Gastroesophageal sphincter (tissue), 4 donors: ENCODE measurements around the gene SIRT2. TPM values are rescaled to one million over a fixed set of nuclear protein-coding genes. Genes with fewer than 3 reads are reported as not detected.

Experiments used
- ATAC-seq: fragments of 150-250 bp; one replicate; pipeline ENCODE4 v1.9.1; 2016; ENCODE audit warnings: mild to moderate bottlenecking, moderate library complexity
- H3K27ac ChIP-seq, 4 donors: fragments of 200-600 bp; sonication (generic) in 3 of 4; 1 replicate in 3 of 4; 2 replicates in 1 of 4; pipeline ENCODE4 v1.5.1; 2016 to 2019
- H3K27me3 ChIP-seq: fragments of 200-600 bp; sonication (generic); one replicate; pipeline ENCODE4 v1.5.1; 2019
- H3K36me3 ChIP-seq, 2 donors: fragments of 200-600 bp; sonication (generic); one replicate each; pipeline ENCODE4 v1.5.1; 2019; ENCODE audit warnings: control low read depth in 1 of 2
- H3K4me1 ChIP-seq, 3 donors: fragments of 200-600 bp; sonication (generic); 1 replicate in 2 of 3; 2 replicates in 1 of 3; pipeline ENCODE4 v1.5.1; 2016 to 2019; ENCODE audit warnings: control low read depth in 2 of 3
- H3K4me3 ChIP-seq, 2 donors: fragments of 200-600 bp; sonication (generic); one replicate each; pipeline ENCODE4 v1.5.1; 2019; ENCODE audit warnings: mild to moderate bottlenecking in 1 of 2, moderate library complexity in 1 of 2
- H3K9me3 ChIP-seq, 3 donors: fragments of 200-600 bp; sonication (generic); one replicate each; pipeline ENCODE4 v1.5.1; 2017 to 2019; ENCODE audit warnings: control low read depth in 2 of 3
- CTCF ChIP-seq, 4 experiments: fragments of 200-600 bp in 2 of 4; fragments of 450-650 bp in 2 of 4; sonication (generic) in 1 of 4; IDR thresholded peaks; one replicate each; pipeline ENCODE4 v1.5.1; 2017 to 2019; ENCODE audit warnings: antibody characterized with exemption in 4 of 4, mild to moderate bottlenecking in 2 of 4, moderate library complexity in 2 of 4
- EP300 ChIP-seq: sonication (generic); formaldehyde crosslinking; IDR thresholded peaks from one replicate; pipeline ENCODE4 v1.6.1; 2017; ENCODE audit warnings: antibody characterized with exemption, mild to moderate bottlenecking
- POLR2A ChIP-seq, 2 donors: fragments of 450-650 bp; IDR thresholded peaks; one replicate each; pipeline ENCODE4 v1.6.1; 2017; ENCODE audit warnings: antibody characterized with exemption in 2 of 2, mild to moderate bottlenecking in 2 of 2, moderate library complexity in 1 of 2
- POLR2AphosphoS5 ChIP-seq: sonication (generic); formaldehyde crosslinking; IDR thresholded peaks from one replicate; pipeline ENCODE4 v1.6.1; 2017; ENCODE audit warnings: antibody characterized with exemption
- WGBS, 2 donors: methylation state at CpG; one replicate each; pipeline ENCODE4 v1.1.5; 2018; ENCODE audit warnings: low coverage in 1 of 2; 5-methylcytosine and 5-hydroxymethylcytosine counted together
- total RNA-seq, 4 donors: library from RNA; depleted of rRNA; stranded (reverse); fragments of >200 nt; gene quantifications; one replicate each; pipeline ENCODE4 v1.1.0, GENCODE V29; 2016

SIRT2 gene
- total RNA-seq, 4 donors from 2014 or later, result 73.9 to 106 (median 80.5) TPM

- Histone ChIP-seq H3K27ac (no peak overlapping the region), H3K4me1 (peaks cover 0 to 4% (median 0%) of the 10 kb centered on the region in 3 donors), H3K4me3 (no peak overlapping the region), H3K27me3 (peaks cover 19% of the 10 kb centered on the region), H3K36me3 (peaks cover 0 to 16% of the 10 kb centered on the region in 2 donors), H3K9me3 (no peaks in the 10 kb centered on the region)
- 86 to 100% methylated on average over 1 to 4 of the region's 44 CpGs for WGBS, 2 donors
- no peak for ATAC-seq
- no peak for TF ChIP-seq POLR2A (IDR thresholded peaks at IDR 0.05)
- no peak for TF ChIP-seq POLR2AphosphoS5
- no peak for TF ChIP-seq CTCF (IDR thresholded peaks at IDR 0.05)
- TF ChIP-seq EP300, result no peak
Observed at GRCh38 chr19:38915329-38916321, 16.2 kb upstream of the SIRT2 start.

DNA sequence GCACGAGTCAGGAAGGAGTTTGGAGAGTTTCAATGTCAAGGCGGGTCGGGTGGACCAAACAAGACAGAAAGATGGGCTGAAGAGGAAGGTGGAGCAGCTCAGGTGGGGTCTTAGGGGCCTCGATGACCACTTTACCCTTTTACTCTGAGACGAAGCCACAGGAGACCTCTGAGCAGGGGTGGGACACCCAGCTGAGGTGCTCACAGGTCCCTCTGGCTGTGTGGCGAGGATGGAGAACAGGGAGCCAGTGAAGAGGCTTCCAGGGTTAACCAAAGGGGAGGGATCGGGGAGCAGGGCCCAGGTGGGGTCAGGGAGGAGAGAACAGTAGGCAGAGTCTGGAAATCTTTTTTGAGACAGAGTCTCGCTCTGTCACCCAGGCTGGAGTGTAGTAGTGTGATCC, 14.5 kb upstream of the SIRT2 start:
- TF ChIP-seq CTCF (IDR thresholded peaks at IDR 0.05) (no peak), POLR2AphosphoS5 (no peak), POLR2A (IDR thresholded peaks at IDR 0.05) (no peak), EP300 (no peak)
- ATAC-seq, result no peak
- H3K4me1 ChIP-seq, result peaks cover 0 to 4% (median 0%) of the 10 kb centered on the region in 3 donors
- H3K27me3 ChIP-seq, result peaks cover 22% of the 10 kb centered on the region
- no peak overlapping the region for H3K27ac ChIP-seq
- WGBS, 2 donors, result 89 to 100% methylated on average over 1 to 7 of the region's 8 CpGs
- no peaks in the 10 kb centered on the region for H3K9me3 ChIP-seq
- H3K36me3 ChIP-seq, result peaks cover 0 to 16% of the 10 kb centered on the region in 2 donors
- H3K4me3 ChIP-seq, result no peak overlapping the region

DNA sequence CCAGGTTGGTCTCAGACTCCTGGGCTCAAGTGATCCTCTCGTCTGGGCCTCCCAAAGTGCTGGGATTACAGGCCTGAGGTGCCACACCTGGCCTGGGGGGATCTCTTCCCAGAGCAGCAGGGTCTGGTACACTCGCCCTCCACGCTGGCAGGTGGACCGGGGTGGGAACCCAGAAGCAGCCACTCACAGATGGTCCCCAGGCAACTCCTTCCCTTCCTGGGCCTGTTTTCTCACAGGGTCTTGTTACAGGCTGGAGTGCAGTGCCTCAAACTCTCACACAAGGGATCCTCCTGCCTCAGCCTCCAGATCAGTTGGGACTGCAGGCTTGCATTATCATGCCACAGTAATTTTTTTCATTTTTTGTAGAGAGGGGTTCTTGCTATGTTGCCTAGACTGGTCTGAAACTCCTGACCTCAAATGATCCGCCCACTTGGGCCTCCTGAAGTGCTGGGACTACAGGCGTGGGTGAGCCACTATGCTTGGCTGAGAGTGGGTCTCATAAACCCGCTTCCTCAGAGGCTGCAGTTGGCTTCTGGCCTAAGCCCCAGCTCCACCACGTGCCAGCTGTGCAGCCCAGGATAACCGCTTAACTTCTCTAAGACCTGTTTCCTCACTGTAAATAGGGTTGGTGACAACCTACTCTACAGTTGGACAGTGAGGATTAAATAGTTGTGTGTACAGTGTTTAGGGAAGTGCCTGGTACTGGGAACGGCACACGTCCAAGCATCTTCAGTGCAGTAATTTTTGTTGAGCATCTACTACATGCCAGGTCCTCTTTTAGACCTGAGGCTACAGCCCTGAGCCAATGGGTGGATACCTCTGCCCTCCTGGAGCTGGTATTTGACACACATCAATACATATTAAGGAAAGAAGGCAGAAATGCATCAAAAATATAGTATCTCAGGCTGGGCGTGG, 13.4 kb upstream of the SIRT2 start:
- no peak for TF ChIP-seq CTCF (IDR thresholded peaks at IDR 0.05)
- no peak for TF ChIP-seq EP300
- no peak for TF ChIP-seq POLR2AphosphoS5
- TF ChIP-seq POLR2A (IDR thresholded peaks at IDR 0.05), result no peak
- peaks cover 0 to 4% (median 0%) of the 10 kb centered on the region in 3 donors for H3K4me1 ChIP-seq
- ATAC-seq, result no peak
- no peaks in the 10 kb centered on the region for H3K9me3 ChIP-seq
- 44% methylated on average over 6 of the region's 12 CpGs; no CpG with 5 or more reads in 1 of the 2 donors for WGBS, 2 donors
- H3K27me3 ChIP-seq, result peaks cover 22% of the 10 kb centered on the region
- H3K4me3 ChIP-seq, result no peak overlapping the region
- H3K27ac ChIP-seq, result no peak overlapping the region
- H3K36me3 ChIP-seq, result peaks cover 0 to 28% of the 10 kb centered on the region in 2 donors

DNA sequence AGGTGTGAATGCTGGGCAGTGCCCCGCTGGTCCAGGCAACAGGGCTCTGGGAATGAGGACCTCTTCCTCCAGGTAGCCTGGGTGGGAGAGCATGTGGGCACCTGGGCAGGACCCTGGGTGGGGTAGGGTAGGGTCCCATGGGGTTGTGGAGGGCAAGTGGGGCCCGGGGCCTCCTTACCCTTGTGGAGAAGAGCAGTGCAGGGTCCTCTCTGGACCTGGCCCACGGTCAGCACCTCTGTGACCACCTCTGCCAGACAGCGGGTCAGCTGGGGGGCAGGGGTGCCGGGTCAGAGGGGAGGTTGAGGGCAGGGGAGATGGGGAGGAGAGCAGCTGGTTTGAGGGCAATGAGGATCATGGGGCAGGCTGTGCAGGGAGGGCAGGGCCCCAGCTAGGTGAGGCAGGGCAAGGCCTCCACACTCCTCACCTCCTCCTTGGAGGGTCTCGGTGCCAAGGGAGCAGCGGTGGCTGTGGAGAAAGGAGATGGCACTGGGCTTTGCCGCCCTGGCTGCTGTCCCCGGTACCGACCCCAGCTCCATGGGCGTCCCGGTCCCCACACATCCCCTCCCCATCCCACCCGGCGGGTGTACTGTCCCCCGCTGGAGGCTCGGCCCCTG, 12.1 kb upstream of the SIRT2 start:
- WGBS, 2 donors, result no CpG with 5 or more reads among the region's 16 CpGs
- TF ChIP-seq POLR2A (IDR thresholded peaks at IDR 0.05) (no peak), POLR2AphosphoS5 (no peak), EP300 (no peak)
- Histone ChIP-seq H3K27me3 (peaks cover 22% of the 10 kb centered on the region), H3K4me1 (peaks cover 0 to 4% (median 0%) of the 10 kb centered on the region in 3 donors), H3K27ac (no peak overlapping the region), H3K36me3 (peaks cover 0 to 41% of the 10 kb centered on the region in 2 donors), H3K4me3 (no peak overlapping the region), H3K9me3 (no peaks in the 10 kb centered on the region)
- ATAC-seq, result peak; percentile 11
